ENCODE measurements around the gene CDH23.

Gene CDH23

DNA sequence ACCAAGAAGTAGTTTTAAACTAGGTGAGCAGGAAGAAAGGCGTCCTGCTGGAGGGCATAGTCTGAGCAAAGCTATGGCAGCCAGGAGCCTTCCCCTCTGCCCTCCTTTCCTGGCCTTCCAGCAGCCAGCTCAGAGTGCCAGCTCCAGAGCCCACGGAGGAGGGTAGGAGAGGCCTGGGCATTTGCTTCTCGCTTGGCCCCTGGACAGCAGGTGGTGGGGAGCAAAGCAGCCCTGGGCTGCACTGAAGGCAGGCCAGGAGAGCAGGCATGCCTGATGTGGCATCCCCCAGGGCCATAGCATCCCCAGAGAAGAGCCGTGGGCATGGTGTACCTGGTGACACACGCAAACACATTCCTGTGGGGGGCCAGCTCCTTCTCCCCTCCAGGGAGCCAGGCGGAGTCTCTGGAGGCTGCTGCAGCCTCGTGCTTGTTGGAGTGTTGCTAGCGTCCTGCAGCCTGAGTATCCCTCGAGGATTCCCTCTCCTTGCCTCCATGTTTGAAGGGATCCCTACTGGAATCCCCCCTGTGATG lies 43.9 kb downstream of the CDH23 start:
- no peak for DNase-seq (ENCODE audit: low spot score)

DNA sequence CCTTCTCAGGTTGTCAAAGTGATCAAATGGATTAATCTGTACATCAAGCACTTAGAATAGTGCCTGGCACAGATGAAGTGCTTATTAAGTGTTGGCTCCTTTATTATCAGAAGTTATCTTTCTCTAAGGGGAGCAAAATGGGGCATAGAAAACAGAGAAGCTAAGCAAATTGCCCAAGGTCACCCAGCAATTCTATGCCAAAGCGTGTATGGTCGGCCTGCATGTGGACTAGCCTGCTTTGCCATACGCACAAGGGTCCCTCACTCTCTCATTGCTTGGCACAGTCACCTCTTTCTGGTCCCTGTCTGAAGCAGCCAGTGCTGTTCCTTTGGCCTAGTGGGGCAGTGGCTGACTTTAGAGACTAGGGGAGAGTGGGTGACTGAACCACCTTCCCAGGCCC lies 45.3 kb downstream of the CDH23 start:
- DNase-seq (ENCODE audit: low spot score) = no peak

DNA sequence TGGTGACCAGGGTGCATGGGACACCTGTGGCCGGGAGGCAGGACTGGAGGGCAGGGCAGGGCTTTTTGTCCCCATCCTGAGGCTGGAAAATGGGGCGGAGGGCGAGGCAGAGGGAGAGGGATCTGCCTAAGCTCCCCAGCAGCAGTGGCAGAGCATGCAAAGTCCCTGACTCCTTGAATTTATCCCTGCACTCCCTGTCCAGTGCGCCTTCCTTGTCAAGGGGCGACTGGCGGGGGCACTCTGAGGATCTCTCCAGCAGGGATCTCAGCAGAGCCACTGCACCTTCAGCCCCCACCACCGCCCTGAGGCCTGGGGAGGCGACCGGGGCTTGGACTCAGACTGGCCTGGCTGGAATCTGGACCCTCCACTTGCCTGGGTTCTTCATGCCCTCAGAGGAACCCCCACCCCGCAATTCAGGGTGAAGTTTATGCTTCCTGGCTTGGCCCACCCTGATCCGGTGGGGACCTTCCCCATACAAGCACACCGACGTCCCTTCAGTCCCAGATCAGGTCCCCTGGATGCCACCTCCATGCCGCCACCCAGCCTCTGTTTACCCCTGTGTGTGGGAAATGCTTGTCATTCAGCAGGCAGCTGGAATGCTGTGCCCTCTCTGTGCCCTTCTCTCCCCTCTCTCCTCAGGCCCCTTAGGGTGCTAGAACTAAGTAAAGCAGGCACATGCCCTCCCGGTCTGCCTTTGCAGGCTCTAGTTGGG lies 46.3 kb downstream of the CDH23 start:
- DNase-seq (ENCODE audit: low spot score) = no peak

DNA sequence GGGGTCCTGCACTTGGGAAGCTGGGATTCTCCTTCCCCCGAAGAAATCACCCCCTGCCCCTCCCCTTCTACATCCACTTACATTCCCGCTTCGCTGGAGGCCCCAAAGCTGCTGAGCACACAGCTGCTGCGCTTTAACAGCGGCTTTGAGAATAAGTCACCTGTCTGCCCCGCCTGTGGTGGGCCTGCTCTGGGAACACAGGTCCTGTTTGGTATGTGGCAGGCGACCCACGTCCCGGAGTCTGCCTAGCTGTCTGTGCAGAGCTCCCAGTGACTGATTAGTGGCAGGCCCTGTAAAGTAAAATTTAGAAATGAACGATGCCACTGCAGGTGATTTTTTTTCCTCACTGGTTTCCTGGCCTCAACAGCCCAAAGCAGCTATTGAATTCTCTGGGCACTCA lies 47.0 kb downstream of the CDH23 start:
- DNase-seq (ENCODE audit: low spot score) = no peak

DNA sequence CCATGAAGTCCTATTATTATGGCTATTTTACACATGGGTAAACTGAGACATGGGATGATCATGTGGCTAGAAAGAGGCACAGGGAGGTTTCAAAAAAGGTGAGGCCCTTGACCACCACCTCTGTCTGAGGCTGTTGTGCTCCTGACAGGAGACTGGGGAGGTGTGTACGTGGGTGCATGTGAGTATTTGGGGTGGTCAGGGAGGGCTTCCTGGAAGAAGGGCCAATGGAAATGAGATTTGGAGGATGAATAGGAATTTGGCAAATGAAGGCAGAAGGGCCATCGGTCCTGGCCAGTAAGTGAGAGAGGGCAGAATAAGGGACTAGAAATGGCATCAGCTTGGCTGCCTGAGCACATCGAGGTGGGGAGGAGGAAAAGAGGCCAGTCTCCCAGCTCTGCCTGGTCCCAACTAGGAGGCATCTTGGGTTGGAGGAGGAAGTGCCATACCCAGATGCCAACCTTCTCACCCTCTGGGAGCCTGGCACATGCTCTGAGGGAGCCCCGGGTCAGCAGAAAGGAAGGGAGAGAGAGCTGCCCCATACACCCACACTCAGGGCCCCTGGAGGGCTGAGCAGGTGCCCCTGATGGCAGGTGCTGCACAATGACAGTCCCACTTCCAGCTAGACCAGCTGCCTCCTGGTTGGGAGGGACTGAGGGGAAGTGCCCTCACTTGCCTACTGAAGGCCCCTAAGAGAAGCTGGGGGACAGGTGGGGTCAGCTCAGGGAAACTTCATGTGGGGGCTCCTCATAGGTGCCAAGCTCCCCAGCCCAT lies 47.7 kb downstream of the CDH23 start:
- DNase-seq (ENCODE audit: low spot score) = no peak

DNA sequence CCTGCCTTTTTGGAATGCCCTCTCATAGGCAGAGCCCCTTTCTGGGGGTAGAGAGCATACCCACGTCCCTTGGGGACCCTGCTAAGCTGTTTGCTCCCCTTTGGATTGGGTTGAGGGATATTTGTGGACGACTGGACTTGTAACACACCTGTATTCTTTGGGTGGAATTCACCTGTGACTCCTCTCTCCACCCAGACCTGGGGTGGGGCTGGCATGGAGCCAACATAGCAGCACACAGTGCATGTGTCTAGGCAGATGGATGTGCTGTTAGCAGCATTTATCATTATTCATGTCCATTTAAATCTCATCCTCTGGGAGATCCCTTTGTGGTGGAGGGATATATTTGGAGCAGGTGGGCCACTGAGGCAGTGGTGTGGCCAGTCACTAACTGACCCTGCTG lies 51.0 kb downstream of the CDH23 start:
- DNase-seq (ENCODE audit: low spot score) = peak; percentile 4

DNA sequence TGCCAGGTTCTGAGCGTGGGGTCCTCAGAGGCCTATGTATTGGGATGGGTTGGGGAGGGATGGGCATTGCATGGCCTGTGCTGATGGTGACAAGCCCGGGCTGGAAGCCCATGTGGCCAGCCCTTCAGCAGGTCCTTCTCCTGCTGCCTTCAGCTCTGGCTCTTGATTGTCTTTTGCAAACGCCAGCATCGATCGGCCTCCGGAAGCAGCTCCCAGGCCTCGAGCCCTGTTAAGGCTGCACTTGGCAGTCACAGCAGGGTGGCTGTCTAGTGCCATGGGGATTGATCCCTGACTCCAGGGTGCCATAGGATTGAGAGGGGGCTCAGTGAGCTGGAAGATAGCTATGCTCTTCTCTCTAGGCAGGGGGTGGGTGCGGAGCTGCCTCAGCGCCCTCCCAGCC lies 51.4 kb downstream of the CDH23 start:
- DNase-seq (ENCODE audit: low spot score) = no peak

DNA sequence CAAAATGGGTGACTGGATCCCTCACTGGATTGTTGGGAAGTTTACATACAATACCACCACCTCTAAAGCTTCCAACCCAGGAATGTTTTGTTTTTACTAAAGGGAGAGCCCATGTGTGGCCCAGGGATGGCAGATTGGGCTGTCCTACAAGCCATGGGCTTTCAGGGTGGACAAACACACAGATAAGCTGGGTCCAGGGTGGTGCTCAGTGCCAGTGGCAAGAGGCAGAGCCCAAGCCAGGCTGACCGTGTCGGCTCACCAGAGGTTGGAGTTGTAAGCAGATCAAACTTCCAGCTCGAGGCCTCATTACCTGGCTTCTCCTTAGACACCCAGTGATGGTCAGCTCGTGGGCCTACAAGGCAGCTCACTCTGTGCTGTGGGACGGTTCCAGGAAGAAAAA lies 52.3 kb downstream of the CDH23 start:
- DNase-seq (ENCODE audit: low spot score) = no peak

DNA sequence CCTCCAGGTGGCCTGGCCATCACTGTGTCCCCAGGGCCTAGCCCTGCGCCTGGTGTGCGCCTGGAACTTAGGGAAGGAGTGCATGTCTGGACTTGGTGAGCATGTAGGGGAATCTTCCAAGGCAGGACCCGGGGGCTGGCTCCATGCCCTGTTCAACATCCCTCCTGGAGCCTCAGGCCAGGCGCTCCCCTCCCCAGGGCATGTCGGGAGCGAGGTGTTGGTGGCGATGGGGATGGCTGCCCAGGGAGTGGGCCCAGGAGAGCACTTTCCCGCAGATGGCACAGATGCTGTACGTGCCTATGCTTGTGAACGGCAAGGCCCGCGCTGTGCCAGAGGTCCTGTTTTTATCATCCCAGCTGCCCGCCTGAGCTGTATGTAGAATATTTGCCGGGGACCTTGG lies 55.0 kb downstream of the CDH23 start:
- DNase-seq (ENCODE audit: low spot score) = no peak

DNA sequence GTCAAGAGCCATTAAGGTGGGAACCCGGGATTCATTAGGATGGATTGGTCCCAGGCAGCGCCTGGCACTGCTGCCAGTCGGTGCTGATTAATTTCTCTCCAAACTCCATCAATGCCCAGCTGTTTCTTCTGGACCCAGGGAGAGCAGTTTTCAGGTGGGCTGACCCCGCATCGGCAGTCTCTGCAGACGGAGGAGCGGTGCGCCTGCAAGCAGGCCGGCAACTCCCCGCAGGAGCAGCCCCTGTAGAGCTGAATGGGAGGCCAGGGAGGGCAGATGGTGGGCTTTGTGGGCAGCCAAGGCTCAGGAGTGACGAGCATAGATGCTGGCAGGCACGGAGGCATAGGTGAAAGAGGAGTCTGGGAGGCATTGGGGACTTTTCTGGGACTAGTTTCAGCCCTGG lies 56.5 kb downstream of the CDH23 start:
- no peak for DNase-seq (ENCODE audit: low spot score)

DNA sequence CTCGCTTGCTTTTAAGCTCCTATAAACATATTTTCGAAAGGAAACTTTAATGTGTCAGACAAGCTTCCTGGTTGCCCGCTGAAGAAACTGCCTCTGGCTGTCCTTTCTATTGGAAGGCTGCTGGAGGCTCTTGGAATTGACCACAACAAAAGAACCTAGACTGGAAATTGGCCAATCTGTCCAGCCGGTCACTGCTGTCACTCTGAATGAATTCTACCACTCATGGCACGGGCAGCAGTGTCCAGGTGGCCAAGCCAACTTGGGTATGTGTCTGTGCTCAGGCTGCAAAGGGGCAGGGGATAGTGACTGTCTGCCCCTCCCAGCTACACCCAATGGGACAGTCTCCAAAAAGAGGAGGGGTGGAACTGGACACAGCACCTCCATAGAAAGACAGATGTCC lies 57.6 kb downstream of the CDH23 start:
- DNase-seq (ENCODE audit: low spot score) = no peak

DNA sequence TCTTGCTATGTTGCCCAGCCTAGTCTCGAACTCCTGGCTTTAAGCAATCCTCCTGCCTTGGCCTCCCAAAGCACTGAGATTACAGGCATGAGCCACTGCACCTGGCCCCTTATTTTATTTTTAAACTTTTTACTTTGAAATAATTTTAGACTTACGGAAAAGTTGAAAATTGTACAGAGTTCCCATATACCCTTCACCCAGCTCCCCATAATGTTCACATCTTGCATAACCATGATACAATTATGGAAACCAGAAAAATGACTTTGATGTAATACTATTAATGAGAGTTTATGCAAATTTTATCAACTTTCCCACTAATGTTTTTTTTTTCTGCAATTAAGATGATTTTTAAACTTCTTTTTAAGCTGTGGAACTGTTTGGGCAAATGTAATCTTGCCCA lies 58.3 kb downstream of the CDH23 start:
- DNase-seq (ENCODE audit: low spot score) = no peak

DNA sequence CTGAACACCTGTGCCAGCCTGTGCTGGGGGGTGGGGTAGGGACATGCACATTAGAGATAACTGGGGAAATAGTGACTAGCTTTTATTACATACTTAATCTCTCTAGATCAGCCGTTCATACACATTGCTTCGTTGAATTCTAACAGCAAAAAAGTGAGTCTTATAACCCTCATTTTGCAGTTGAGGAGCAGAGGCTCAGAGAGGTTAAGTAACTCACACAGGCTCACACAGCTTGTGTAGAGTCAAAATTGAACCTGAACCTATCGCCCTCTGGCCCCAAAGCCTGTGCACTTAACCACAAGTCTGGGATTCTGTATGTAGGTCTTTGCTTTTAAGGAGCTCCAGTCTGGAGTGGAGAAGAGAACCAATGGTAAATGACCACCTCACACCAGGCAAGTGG lies 59.9 kb downstream of the CDH23 start:
- no peak for DNase-seq (ENCODE audit: low spot score)

DNA sequence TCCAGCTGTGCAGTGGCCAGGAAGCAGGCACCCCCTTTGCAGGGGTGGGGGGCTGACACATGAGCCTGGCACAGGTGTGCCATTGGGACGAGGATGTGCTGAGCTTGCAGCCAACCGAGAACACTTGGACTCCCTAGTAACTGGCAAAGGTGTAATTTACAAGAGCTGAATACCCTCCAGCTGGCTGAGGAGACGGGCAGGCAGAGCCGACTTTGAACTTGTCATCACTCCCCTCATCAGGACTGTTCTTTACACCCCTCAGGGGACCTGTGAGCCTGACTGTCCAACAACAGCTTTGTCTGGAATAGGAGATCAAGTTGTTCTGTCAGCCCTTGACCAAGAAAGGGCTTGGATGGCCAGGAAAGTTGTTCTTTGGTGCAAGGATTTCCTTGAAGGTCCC lies 61.2 kb downstream of the CDH23 start:
- no peak for DNase-seq (ENCODE audit: low spot score)

DNA sequence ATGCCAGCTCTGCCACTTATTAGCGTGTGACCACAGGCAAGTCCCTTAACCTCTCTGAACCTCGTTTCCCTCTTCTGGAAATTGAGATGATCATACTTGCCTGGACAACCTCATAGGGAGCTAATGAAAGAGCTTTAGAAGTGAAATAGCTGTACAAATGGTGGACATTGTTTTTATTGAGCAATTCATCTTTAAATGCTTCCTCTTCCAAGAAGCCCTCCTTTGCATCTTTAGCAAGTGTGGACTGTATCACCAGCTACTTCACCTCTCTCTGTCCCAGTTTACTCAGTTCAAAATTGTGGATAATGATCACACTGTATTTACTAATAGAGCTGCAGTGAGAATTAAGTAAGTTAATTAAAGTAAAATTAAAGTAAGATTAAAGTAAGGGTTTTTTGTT lies 61.7 kb downstream of the CDH23 start:
- no peak for DNase-seq (ENCODE audit: low spot score)

DNA sequence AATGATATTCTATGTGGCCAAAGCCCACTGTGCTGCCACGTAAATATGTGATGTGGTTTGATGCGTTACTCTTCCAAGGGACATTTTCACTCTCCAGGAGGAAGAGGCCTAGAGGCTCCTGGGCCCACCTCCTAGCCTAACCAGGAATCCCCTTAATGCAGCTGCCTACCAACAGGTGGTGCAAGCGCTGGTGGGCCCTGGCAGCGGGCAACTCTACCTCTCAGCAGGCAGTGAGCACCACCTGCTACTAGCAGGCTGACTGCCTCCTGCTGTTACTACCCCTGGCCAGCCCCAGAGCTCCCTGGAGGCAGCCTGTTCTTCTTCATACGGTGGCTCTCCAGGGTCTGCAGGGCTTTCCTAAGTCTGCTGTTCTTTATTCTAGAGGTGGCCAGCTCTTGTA lies 62.8 kb downstream of the CDH23 start:
- DNase-seq (ENCODE audit: low spot score) = no peak

DNA sequence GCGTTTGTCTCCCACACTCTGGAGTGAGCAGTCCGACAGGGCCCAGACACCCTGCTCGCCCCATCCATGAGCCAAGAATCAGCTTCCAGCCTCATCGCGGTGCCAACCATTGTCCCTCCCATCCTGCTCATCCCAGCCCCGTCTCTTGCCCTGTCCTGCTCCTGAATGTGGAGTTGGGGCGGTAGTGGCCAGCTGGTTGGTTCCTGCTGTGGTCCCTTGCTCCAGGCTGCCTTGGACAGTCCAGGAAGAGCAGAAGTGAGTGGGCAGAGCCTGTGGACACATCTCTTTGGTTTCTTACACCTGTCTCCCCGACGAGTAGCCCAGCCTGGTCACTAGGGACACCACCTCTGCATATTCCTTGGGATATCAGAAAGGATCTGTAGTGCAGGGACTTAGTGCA lies 63.9 kb downstream of the CDH23 start:
- DNase-seq (ENCODE audit: low spot score) = no peak

DNA sequence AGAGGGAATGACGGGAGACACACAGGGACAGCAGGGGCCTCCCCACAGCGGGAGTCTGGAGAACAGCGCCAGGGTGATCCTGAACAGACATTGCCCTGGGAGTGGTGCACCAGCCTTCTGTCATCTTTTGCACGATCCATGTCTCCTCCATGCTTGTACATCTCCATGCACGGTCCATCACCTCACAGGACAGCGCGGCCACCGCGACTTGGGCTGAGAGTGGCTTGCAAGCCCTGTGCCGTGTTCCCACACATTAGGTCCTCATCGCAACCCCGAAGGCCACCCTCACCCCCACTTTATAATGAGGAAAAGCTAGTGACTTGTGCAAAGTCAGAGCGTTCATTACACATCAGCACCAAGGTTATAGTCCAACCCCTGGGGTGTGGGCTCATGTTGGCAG lies 64.7 kb downstream of the CDH23 start:
- no peak for DNase-seq (ENCODE audit: low spot score)

DNA sequence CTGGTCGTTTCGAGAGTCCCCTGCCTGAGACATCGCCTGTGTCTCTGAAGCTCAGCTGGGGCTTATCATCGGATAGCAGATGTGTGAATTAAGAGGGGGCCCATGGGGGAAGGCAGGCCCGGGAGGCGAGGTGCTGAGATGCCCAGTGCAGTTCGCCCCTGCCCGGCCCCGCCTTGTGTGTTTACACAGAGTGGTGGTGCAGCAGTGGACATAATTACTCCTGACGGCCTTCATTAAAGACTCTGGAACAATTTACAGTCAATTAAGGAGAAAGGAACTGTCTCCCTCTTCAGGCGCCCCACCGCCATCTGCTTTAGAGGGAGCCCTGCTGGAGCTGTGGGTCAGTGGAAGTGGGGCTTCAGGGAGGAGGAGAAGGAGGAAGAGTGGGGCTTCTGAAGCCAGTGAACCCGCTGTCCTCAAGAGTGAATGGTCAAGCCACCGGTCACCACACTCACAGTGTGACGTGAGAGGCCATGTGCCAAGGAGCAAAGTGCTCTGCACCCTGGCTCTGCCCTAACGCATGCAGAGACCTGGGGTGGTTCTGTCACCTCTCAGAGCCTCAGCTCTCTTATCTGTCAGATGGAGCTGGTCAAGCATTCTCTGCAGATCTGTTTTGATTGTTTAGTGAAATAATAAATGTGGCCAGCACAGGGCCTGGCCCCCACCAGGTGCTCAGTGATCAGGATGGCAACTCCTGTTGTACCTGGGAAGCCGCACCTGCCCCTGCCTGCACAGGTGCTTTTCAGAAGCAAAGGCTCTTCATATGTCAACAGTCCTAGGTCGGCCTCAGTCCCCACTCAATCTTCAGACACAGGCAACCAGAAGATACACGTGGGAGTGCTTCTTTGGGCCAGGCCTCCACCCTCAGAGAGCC lies 65.6 kb downstream of the CDH23 start:
- DNase-seq (ENCODE audit: low spot score) = no peak

DNA sequence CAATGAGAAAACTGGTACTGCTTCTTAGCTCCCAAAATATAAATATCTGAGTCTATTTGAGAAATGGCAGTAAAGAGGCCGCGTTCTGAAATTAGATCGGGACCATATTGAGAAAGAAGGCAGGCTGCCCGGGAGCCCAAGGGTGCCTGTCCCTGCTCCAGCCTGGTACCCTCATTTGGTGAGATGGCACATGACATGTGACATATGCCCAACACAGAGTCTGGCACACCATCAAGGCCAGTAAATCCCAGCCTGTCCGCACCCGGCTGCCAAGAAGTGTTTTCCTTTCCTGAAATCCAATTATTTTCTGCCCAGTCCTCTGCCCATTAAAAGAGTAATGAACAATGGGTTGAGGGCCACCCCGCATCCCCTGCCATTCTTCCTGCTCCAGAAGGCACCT lies 66.4 kb downstream of the CDH23 start:
- no peak for DNase-seq (ENCODE audit: low spot score)

DNA sequence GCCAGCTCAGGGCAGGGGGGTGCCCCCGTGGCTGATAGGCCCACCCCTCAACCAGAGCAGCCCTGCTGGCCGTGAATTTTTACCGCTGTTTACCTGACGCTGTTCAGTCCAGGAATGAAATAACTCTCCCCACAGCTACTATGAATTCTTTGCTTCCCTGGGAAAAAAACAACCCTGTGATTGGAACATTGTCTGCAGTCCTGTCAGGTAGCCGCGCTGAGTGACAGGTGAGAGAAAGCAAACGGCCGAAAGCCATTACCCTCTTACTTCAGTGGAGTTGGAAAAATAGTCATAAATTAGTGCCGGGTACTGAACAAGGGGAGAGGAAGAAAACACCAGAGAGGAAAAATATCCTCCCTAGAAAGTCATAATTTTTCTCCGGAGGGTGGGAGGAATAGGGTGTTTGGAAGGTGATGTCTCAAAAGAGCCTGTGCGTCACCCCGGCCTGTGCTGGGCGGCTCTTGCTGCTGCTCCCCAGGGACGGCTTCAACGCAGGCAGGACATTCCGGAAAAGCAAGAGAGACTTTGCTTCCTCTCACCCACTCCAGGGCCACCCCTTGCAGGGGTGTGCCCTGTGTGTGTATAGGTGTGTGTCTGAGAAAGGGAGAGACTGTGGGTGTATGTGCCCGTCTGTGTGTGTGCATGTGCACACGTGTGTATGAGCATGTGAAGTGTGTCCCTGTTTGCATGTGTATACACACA lies 69.0 kb downstream of the CDH23 start:
- no peak for DNase-seq (ENCODE audit: low spot score)

DNA sequence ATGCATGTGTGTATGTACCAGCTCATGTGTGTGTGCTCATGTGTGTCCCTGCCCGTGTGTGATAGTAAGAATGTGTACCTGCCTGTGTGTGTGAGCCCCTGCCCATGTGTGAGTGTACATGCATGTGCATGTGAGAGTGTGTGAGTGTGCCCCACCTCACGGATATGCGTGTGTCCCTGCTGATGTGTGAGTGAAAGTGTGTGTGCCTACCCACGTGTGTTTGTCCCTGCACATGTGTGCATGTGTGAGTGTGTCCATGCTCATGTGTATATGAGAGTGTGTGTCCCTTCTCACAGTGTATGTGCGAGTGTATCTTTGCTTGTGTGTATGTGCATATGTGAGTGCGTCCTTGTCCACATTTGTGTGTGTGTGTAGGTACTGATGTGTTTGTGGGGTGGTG lies 69.6 kb downstream of the CDH23 start:
- no peak for DNase-seq (ENCODE audit: low spot score)

Data from LoVo (cell line).